ENCODE measurements around the gene TBC1D16.

The TBC1D16 gene

GRCh38 chr17:79948945-79949655 lies 86.6 kb downstream of the TBC1D16 start:
- no peak for DNase-seq

DNA sequence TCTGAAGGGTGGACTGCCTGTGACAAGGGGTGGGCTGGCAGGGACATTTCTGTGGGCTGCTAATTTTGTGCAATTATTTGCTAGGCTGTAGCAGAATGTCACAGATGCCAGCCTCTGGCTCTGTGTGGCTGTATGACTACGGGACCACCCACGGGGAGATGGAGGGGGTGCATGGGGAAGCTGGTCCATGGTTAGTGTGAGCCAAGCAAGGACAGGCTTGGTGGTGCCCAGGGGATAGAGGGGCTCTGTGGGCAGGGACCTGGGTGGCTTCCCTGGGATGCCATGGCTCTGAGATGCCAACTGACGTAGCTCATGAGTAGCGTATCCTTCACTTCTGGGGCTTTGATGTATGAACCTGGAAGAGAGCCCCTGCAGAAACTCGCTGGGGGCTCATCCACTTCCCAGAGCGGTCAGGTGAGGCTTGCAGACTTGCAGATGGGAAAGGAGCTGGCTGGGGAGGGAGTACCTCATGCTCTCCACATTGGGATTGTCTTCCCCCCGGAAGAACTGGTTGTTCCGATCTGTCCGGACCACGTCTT lies 87.2 kb downstream of the TBC1D16 start:
- DNase-seq: no peak

DNA sequence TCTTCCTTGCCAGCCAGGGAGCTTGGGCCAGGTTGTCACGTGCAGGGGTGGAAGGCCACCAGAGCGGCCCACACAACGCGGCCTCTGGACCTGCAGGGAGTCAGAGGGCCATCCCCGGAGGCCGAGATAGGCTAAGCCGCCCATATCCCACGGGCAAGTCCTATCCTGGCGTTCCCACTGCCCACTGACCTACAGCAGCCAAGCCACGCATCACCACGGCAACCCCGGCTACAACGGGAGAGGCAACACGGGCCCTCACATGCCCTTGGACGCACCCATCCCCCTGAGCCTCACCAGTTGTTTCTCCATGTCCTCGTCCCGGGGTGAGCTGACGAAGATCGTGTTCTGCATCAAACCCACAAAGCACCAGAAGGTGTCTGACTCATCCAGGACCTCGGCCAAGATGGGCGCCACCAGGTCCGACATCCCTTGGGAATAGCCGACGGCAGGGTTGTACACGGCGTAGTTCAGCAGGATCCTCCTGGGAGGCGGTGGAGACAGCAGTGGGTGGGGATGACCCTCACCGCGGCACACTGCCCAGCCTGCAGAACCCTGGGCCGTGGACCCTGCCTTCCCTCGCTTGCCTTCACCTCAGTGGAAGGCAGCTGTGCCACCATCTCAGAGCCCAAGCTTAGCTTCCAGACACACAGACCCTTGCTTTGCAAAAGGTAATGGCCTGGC lies 88.2 kb downstream of the TBC1D16 start:
- DNase-seq: no peak

DNA sequence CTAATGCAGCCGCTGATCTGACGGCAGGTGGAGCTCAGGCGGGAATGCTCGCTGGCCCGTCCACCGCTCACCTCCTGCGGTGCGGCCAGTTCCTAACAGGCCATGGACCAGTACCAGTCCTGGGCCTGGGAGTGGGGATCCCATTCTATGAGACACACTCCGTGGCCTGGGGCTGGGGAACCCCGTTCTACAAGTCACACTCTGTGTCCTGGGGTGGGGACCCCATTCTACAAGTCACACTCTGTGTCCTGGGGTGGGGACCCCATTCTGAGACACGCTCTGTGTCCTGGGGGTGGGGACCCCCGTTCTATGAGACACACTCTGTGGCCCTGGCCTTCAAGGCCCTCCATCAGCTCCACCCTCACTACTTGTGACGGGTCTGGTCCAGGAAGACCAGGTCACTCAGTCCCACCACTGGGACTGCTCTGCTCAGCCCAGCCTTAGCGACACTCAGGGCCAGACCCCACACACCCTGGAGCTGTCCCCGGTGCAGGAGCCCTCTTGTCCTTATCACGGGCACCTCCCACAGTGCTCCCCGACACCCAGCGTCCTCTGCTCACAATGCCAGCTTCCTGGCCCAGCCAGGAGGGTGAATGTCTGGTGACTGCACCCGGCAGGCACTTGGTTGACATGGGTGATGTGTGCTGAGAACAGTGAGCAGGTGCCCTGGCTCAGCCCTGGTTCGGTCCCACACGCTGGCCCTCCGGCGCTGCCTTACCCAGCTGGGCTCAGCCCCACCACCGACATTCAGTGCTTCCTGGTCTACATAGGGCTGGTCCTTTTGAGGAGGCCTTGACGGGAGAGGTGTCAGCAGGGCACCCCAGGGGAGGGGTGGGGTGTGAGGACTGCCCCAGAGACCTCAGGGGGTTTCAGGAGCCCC lies 89.1 kb downstream of the TBC1D16 start:
- no peak for DNase-seq

DNA sequence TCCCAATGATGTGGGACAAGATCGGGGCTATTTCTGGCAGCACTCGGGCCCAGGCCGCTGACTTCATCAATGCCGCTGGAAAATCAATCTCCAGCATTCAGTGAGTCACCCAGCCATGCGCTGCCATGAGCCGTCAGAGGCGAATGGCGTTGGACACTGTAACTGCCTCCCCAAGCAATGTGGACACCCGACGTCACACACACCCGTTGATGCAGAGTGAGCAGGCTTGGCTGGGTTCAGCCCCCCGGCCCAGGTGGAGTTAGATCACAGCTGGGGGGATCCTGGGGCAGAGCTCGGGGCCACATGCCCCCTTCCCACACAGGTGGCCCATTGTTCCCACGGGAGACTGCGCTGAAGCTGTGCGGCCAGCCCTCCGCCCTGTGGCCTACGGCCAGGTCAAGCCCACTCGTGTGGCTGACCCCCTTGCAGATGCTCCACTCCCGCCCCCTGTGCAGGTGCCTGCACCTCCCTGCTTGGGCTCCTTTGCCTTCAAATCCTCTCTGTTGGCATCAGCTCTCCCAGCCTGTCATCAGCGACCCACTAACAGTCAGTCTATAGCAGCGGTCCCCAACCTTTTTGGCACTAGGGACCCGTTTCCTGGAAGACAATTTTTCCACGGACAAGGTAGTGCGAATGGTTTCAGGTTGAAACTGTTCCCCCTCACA lies 89.9 kb downstream of the TBC1D16 start:
- DNase-seq: no peak

DNA sequence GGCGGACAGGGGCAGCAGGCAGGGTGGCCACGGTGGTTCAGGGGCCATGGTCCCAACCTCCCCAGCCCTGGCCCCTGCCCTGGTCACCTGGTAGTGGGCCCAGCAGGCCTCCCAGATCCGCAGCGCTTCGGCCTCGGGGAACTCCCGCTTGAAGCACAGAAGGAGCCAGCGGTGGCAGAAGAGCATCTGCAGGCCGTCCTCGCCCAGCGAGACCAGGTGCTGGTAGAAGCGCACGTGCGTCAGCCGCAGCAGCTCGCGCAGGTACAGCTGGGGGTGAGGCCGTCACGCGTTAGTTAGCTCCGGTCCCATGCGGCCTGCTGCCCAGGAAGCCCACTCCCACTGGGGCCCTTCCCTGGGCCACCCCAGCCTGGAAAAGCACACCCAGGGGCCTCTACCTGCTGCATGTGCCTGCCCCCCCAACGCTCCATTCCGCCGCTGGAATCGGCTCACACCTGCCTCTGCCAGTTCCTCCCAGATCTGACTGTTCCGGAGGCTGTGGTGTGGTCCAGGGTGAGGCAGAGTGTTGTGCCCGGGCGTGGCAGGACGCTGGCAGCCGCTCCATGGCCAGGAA lies 90.8 kb downstream of the TBC1D16 start:
- DNase-seq: no peak

DNA sequence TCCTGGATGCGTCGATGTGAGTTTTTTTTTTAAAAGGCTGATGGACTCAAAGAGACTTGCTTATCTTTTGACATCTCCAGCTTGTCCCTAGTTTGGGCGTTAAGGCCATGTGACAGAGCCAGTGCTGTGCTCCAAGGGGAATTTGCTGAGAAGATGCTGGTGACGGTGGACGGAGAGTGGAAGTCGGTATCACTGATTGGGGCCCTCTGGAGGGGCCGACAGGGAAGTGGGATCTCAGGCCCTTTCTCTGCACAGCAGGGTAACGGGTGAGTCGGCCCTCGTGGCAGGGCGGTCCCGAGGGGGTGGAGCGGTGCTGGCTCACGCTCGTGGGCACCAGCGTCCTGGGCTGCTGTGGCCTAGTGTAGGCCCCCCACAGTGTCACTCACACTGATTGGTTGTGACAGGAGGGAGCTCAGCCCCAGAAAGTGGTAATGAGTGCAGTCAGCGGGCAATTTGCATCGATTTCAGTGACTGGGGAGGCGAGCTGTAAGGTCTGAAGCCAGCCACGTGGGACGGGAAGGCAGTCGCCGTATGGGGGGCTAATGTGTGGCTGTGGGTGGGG lies 91.3 kb downstream of the TBC1D16 start:
- DNase-seq: no peak

GRCh38 chr17:79943347-79944241 lies 92.1 kb downstream of the TBC1D16 start:
- no peak for DNase-seq

DNA sequence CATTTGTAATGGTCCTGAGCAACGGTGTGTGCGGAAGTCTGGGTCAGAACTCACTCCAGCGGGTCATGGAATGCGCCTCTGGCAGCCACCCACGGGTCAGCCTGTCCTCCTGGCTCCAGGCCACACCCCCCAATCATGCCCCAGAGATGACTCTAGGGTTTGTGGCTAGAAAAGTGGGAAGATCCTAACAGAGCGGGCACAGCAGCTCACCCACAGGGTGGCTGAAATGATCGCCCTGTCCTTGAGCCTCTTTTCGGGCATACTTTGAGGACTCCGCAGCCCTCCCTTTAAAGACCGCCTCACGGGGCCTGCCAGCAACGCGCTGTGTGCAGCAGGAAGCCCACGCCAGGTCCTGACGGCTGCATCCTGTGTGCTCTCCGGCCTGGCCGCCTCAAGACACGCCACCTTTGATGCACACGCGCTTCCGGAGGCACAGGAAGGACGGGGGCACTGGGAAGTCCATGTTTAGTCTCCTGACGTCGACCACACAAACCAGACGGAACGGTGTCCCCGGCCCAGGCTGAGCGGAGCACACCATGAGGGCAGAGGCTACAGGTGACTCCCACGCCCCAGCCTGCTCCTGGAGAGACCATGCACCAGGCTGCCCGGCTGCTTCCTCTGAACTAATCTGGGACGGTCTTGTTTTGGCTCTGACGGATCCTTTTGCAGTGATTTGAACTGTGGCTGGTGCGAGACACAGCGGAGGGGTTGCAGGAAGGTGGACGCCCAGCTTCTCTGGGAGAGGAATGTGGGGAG lies 92.9 kb downstream of the TBC1D16 start:
- DNase-seq: no peak

DNA sequence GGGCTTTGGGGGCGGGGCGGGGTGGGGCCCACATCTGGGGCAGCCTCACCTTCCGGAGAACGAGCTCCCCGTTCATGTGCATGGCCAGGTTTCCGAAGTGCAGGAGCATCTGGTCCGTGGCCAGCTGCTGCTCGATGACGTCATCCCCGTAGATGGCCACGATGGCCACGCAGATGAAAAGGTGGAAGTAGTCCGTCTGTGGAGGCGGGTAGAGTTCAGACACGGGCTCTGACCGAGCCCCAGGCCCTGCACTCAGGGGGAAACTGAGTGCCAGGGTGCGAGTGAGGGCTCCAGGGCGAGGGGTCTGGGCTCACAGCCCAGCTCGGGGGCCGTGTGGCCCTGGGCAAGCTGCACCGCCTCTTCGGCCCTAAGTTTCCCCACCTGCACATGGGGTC lies 93.7 kb downstream of the TBC1D16 start:
- DNase-seq: no peak

- no peak for DNase-seq
These were observed 94.3 kb downstream of the TBC1D16 start for GRCh38 chr17:79941088-79942010.

- no peak for DNase-seq
These were observed 95.1 kb downstream of the TBC1D16 start for GRCh38 chr17:79940459-79941087.

GRCh38 chr17:79939755-79940458 lies 95.8 kb downstream of the TBC1D16 start:
- no peak for DNase-seq

DNA sequence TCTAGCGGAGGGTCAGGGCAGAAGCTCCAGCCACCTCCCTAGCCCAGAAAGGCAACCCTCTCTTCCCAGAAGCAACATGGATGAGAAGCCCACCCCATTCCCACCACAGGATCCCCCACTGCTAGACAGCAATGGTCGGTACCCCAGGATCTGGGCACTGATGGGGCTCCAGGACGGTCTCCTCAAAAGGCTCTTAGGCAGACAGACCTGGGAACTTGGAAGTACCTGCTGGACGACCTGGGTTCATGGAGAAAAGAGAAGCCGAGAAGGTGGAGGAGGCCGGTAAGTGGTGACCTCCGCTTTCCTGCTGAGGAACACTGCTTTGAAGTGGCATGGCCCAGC lies 96.6 kb downstream of the TBC1D16 start:
- no peak for DNase-seq

- DNase-seq: no peak
These were observed 97.2 kb downstream of the TBC1D16 start for GRCh38 chr17:79938336-79939093.

DNA sequence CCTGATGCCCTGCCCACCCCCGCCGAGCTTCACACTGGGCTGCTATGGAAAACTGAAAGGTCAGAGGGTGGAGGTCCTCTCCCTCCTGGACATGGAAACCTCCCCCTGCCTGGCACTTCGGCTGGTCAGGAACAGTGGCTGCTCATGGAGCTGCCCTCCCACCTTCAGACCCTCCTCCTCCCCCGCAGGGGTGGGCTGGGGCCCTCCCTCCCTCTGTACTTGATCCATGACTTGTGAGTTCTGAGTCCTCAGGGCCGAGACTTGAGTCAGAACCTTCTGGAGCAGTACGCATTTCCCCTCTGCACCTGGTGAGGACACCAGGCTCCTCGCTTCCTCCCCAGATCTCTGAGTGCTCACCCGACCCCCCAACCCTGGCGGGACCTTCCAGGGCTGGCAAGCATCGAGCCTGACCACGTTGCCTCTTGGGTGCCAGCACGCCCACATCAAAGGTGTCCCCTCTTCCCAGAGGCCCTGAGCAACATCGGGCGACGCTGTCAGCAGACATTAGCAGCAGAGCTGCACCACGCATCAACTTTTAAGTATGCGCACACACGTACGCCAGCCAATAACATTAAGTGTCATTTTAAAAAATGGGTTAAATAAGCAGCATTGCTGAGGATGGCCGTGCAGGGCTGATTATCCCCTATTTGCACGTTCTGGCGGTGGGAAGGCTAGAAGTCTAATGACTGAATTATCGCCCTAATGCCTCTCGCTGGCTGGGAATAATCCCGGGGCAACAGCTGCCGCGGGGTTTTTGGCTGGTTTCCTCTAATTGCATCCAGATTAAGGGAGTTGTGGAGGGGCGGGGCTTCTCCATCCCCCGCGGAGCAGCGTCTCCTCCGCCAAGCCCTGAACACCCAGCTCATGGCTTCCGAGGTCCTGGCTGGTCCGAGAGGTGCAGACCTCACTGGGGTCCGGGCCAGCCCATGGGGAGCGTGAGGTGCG lies 98.0 kb downstream of the TBC1D16 start:
- no peak for DNase-seq

Data from NCI-H1048 (cell line).